H1 (cell line): Measurements from ENCODE around the gene NANP. TPM values are rescaled to one million over a fixed set of nuclear protein-coding genes. Genes with fewer than 3 reads are reported as not detected.

Experiments used
- BCL11A ChIP-seq, 2 experiments: IDR thresholded peaks; one replicate each; pipeline ENCODE4 v1.6.1; 2011; ENCODE audit warnings: low read depth in 2 of 2, low read length in 2 of 2, mild to moderate bottlenecking in 2 of 2
- CBX5 ChIP-seq: fragments of 300-800, 300-1000 bp; sonication (generic); IDR thresholded peaks from 2 replicates; pipeline ENCODE4 v1.7.1; 2016; ENCODE audit warnings: antibody characterized with exemption, low read length, low read depth
- CHD7 ChIP-seq: fragments of 300-600 bp; sonication (generic); IDR thresholded peaks from 2 replicates; pipeline ENCODE4 v1.7.1; 2012; ENCODE audit warnings: low read length, moderate library complexity, mild to moderate bottlenecking, inconsistent platforms; ENCODE audit not compliant: insufficient replicate concordance
- RBBP5 ChIP-seq: IDR thresholded peaks from 2 replicates; pipeline ENCODE4 v1.7.1; 2012; ENCODE audit warnings: low read depth, mild to moderate bottlenecking, inconsistent platforms, low read length, moderate library complexity, borderline replicate concordance
- SP1 ChIP-seq: IDR thresholded peaks from 2 replicates; pipeline ENCODE4 v1.6.1; 2011; ENCODE audit warnings: low read depth, low read length
- TBP ChIP-seq: IDR thresholded peaks from 2 replicates; pipeline ENCODE4 v1.6.1; 2011; ENCODE audit warnings: low read depth, low read length, improper control_type of control experiment
- polyA plus RNA-seq, 7 experiments: library from polyadenylated mRNA; depleted of rRNA in 3 of 7; stranded (reverse) in 5 of 7; unstranded in 2 of 7; fragments of >200 nt in 5 of 7; fragments of 200-250 nt in 2 of 7; gene quantifications; 1 replicate in 5 of 7; 2 replicates in 1 of 7; 4 replicates in 1 of 7; pipeline versions ENCODE4 v1.2.1 to v1.2.3, GENCODE V29; 2011 to 2013; ENCODE audit warnings: missing spikeins in 2 of 7, mixed read lengths in 2 of 7
- total RNA-seq: library from RNA; stranded (reverse); fragmentation: NEBNext Ultra II Directional; extraction: Animal tissue kit (Norgen Biotek cat#: 25700); gene quantifications from 2 replicates; pipeline ENCODE4 v1.2.1, GENCODE V29; 2021

Gene NANP
- total and polyA plus RNA-seq, 2 of the 8 experiments (the other 6 are each of a cell fraction or from before 2014, with no cell fraction given): 3.8 to 6.2 TPM

DNA sequence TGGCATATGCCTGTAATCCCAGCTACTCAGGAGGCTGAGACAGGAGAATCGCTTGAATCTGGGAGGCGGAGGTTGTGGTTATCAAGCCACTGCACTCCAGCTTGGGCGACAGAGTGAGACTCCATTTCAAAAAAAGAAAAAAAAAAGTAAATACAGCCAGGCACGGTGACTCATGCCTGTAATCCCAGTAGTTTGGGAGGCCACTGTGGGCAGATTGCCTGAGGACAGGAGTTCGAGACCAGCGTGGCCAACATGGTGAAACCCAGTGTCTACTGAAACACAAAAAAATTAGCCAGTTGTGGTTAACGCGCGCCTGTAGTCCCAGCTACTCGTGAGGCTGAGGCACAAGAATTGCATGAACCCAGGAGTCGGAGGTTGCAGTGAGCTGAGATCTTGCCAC, 36.9 kb downstream of the NANP start (continued):
- TF ChIP-seq SP1: no peak
- no peak for TF ChIP-seq TBP
- TF ChIP-seq CBX5: no peak
- no peak for TF ChIP-seq CHD7
- no peak for TF ChIP-seq BCL11A (IDR thresholded peaks at IDR 0.05; ENCODE audit: low read depth in 2 of 2, low read length in 2 of 2)
- TF ChIP-seq RBBP5: no peak
